GM18499 (cell line): ENCODE results near the gene GCNT1.
"Not testable (repeated sequence)": the region's sequence is repeated elsewhere in the genome, so short reads cannot be mapped to it uniquely, and the experiment has no call there.

Experiments
- ATAC-seq: cut with Tn5 transposase; IDR thresholded peaks from one replicate; pipeline ENCODE4 v1.9.1; 2021; ENCODE audit warnings: moderate number of reproducible peaks; ENCODE audit not compliant: insufficient read depth, unreplicated experiment

Gene GCNT1

DNA sequence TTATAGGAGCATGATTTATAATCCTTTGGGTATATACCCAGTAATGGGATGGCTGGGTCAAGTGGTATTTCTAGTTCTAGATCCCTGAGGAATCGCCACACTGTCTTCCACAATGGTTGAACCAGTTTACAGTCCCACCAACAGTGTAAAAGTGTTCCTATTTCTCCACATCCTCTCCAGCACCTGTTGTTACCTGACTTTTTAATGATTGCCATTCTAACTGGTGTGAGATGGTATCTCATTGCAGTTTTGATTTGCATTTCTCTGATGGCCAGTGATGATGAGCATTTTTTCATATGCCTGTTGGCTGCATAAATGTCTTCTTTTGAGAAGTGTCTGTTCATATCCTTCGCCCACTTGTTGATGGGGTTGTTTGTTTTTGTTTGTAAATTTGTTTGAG lies 20.4 kb downstream of the GCNT1 start:
- ATAC-seq = not testable (repeated sequence)

GRCh38 chr9:76486151-76486550 lies 27.2 kb downstream of the GCNT1 start:
- ATAC-seq = no peak

DNA sequence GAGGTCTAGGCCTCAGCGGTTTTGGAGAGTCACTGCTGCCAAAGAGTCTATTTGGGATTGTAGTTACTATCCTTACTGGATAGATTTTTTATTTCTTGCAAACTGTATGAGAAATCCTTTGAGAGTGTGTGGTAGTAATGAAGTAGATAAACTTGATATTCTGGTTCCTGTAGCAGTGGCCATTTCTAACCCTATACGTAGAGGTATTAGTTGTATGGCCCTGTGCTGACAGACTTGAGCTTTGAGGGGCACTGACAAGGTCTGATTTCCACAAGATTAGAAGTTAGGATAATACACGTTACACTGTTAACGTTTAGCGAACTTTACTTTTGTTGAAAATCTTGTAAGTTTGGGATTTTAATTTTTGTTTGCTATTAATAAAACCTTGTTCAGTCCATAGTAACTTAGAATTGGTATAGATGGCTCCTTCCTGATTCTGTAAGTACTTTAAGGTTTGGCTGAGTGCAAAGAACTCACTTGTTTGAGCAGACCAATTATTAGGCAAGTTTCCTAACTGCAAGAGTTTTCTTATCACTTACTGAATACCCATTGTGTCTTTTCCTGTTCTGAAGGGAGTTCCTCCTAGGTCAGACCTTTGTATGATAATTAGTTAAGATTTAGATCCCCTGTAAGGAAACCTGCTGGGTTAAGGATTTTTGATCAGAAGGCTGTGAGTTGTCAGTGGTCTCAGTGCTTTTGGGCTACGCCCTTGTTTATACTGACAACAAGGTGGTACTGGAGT lies 31.4 kb downstream of the GCNT1 start:
- no peak for ATAC-seq

- not testable (repeated sequence) for ATAC-seq
Measured at GRCh38 chr9:76491056-76491455, 32.1 kb downstream of the GCNT1 start.

- ATAC-seq = not testable (repeated sequence)
Measured at GRCh38 chr9:76493496-76493895, 34.5 kb downstream of the GCNT1 start.

DNA sequence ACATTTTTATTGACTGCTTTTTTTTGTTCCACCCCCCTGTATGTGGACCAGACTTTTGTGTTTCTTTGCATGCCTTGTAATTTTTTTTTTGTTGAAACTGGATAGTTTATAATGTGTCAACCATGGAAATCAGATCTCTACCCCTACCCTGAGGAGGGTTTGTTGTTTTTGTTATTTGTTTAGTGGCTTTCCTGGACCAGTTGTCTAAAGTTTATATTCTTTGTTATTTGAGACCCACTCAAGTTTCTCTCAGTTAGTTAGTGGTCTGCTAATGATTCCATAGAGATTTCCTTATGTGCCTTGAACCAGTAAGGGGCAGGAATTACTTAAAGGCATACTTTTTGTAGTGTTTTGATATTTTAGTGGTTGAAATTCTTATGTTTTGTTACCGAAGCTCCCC lies 41.1 kb downstream of the GCNT1 start:
- ATAC-seq = no peak

DNA sequence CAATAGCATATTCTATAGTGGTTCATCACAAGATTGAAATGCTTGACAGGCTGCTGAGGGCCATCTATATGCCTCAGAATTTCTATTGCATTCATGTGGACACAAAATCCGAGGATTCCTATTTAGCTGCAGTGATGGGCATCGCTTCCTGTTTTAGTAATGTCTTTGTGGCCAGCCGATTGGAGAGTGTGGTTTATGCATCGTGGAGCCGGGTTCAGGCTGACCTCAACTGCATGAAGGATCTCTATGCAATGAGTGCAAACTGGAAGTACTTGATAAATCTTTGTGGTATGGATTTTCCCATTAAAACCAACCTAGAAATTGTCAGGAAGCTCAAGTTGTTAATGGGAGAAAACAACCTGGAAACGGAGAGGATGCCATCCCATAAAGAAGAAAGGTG lies 43.8 kb downstream of the GCNT1 start:
- no peak for ATAC-seq

DNA sequence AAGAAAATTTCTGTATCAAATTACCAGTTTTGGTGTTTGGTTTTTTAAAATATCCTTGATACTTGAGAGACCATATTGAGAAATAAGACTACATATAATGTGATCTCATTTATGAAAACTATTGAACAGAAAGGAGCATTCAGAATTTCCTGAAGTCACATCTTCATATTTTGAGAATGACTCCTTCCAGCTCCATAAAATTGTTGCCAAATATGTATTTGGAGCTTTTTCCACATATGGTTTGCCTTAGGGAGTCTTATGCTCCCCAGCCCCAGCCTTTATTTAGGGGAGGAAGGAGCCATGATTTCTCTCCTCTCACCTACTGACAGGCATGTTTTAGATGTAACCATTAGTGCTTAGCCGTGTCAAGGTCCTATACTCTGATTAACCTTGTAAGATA lies 51.1 kb downstream of the GCNT1 start:
- ATAC-seq = no peak

GRCh38 chr9:76510446-76510845 lies 51.5 kb downstream of the GCNT1 start:
- no peak for ATAC-seq

DNA sequence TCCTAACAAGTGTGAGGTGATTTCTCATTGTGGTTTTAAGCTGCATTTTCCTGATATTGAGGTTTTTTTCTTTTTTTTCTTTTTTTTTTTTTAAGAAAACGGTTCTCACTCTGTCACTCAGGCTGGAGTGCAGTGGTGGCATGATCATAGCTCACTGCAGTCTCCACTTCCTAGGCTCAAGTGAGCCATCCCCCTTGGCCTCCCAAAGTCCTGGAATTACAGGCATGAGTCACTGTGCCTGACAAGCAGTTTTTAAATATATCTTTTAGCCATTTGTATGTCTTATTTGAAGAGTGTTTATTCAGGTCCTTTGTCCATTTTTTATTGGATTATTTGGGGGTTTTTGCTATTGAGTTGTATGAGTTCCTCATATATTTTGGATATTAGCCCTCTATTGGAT lies 53.8 kb downstream of the GCNT1 start:
- ATAC-seq = no peak

GRCh38 chr9:76516350-76516749 lies 57.4 kb downstream of the GCNT1 start:
- ATAC-seq = no peak

DNA sequence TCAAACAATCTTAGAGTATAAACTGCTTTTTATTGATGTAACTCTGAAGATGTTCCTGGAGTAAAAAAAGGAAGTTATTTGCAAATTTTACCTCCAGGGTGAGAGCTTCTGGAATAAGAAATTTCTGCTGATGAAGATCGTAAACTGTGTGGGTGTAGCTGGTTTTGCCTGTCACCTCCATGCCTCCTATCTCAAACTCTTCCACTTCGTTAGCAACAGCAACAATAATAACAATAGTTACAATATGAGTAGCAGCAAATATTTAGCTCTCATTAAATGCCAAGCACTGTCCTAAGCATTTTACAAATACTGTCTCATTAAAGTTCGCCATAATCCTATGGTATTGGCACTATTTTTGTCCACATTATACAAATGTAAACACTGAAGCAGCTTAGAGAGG lies 57.9 kb downstream of the GCNT1 start:
- no peak for ATAC-seq

- no peak for ATAC-seq
Measured at GRCh38 chr9:76519075-76519835, 60.3 kb downstream of the GCNT1 start.

- no peak for ATAC-seq
Measured at GRCh38 chr9:76521244-76521681, 62.3 kb downstream of the GCNT1 start.

GRCh38 chr9:76521906-76522305 lies 62.9 kb downstream of the GCNT1 start:
- no peak for ATAC-seq

GRCh38 chr9:76523617-76524200 lies 64.7 kb downstream of the GCNT1 start:
- ATAC-seq = not testable (repeated sequence)

- no peak for ATAC-seq
Measured at GRCh38 chr9:76525196-76525595, 66.2 kb downstream of the GCNT1 start.

- no peak for ATAC-seq
Measured at GRCh38 chr9:76526026-76526425, 67.0 kb downstream of the GCNT1 start.

- ATAC-seq = no peak
Measured at GRCh38 chr9:76528056-76528455, 69.1 kb downstream of the GCNT1 start.

- ATAC-seq = no peak
Measured at GRCh38 chr9:76528642-76529190, 69.7 kb downstream of the GCNT1 start.

DNA sequence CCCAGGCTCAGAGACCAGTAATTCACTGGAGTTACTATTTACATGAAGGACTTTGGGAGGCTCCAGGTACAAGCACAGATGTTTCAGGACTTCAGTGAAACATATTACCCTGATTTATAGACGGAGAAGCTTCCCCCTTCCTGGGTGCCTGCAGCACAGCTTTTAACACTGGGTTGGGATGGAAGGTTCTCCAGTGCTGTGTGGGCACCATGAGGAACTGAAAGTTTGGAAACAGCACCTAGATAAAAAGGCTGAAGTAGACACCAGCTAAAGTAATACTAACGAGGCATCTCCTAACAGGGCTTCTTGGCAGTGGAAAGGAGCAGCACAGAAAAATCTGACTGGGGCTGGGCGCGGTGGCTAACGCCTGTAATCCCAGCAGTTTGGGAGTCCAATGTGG lies 70.7 kb downstream of the GCNT1 start:
- no peak for ATAC-seq
